GM12801 (cell line): ENCODE data around the gene BCAS1.

Source experiments
- TF ChIP-seq, protein P1 (sequence below): IDR thresholded peaks from one replicate; pipeline ENCODE4 v1.5.1; 2011; ENCODE audit warnings: control low read depth; ENCODE audit not compliant: insufficient read length; ENCODE audit errors: extremely low read depth

Gene BCAS1

DNA sequence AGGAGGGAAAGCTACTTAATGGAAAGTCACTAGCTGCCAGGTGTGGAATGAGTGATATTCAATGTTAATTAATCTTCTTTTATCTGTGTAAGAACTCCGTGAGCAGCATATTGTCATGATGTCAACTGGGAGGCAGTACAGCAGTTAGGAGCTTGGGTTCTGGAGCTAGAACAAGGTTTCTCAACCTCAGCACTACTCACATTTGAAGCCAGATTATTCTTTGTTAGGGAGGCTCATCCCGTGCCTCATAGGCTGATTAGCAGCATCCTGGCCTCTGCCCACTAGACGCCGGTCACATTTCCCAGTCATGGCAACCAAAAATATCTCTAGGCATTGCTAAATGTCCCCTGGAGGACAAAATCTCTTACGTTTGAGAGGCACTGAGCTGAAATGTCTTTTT is 41.2 kb downstream of the BCAS1 start:
- TF ChIP-seq, protein P1, sequence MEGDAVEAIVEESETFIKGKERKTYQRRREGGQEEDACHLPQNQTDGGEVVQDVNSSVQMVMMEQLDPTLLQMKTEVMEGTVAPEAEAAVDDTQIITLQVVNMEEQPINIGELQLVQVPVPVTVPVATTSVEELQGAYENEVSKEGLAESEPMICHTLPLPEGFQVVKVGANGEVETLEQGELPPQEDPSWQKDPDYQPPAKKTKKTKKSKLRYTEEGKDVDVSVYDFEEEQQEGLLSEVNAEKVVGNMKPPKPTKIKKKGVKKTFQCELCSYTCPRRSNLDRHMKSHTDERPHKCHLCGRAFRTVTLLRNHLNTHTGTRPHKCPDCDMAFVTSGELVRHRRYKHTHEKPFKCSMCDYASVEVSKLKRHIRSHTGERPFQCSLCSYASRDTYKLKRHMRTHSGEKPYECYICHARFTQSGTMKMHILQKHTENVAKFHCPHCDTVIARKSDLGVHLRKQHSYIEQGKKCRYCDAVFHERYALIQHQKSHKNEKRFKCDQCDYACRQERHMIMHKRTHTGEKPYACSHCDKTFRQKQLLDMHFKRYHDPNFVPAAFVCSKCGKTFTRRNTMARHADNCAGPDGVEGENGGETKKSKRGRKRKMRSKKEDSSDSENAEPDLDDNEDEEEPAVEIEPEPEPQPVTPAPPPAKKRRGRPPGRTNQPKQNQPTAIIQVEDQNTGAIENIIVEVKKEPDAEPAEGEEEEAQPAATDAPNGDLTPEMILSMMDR, result no peak

DNA sequence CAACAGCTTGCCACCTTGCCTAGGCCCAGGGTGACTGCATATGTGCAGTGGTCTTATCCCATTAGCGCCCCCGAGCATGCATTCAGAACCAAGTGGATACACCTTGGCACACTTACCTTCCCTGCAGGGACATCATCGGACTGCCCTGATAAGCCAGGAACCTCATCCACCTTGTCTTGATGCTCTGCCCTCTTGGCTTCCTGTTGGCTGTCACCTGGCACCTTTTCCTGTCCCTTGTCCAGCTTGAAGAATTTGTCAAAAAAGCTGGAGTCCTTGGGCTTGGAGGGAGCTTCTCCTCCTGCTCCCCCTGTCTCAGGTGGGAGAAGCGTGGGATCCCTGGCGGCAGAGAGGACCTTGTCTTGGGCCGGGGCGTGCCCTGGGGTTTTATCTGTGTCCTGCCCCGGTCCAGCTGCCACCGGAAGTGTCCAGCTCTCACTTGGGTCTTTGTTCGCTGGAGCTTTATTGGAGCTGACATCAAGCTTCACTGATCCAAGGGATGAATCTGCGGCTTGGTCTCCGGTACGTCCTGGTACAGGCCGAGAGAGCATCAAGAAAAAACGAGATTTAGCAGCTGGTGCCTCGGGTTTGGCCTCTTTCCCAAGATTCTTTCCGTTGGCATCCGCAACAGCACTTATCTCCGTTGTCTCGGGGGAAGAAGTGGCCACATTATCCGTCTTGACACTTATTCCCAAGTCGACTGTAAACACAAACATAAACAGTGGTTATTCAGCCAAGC is 42.0 kb downstream of the BCAS1 start:
- TF ChIP-seq, protein P1, result no peak

DNA sequence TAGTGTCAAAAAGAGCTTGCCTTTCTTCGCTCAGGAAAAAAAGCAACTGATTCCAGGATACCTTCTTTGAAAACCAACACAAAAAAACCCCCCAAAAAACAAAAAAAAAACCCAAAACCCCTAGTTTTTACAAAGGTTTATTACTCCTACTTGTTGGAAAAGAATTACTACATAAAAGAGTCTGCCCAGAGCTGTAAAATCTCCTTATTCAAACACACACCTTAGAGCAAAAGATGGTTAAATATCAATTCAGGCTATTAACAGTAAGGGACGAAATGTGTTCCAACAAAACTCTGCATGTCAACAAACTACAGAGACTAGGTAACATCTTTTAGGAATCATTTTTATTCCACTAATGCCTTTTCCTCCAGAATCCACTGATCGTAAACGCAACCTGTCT is 42.7 kb downstream of the BCAS1 start:
- TF ChIP-seq, protein P1, result no peak

DNA sequence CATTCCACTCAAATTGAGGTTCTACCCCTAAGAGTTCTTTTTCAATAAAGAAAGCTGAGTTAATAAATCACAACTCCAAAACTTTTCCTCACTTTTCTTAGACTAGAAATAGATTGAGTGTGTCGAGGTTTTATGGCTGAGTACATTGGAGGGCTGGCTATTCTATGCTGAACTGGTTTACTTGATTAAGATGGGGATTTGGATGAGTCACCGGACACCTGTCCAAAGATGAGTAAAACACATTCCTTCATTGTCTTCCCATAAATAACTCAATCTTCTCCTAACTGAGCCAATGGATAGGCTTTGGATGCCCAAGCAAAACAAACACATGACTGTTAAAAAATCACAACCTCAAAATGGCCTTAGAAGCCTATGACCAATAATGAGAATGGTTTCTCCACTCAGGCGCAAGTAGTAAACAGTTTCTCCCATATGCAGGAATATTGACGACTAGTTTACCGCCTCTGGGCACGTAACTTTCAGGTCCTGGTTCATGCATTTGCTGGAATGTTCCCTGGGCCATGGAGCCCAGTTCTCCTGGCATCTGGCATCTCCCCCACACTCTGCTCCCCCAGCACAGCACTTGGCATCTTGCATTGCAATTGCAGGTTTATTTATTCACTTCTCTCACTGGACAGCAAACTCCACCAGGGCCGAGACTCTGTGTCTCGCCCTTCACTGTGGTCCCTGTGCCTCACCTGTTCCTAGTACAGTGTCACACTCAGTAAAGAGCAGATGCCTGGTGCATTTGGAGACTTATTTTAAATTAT is 43.9 kb downstream of the BCAS1 start:
- TF ChIP-seq, protein P1, result no peak

DNA sequence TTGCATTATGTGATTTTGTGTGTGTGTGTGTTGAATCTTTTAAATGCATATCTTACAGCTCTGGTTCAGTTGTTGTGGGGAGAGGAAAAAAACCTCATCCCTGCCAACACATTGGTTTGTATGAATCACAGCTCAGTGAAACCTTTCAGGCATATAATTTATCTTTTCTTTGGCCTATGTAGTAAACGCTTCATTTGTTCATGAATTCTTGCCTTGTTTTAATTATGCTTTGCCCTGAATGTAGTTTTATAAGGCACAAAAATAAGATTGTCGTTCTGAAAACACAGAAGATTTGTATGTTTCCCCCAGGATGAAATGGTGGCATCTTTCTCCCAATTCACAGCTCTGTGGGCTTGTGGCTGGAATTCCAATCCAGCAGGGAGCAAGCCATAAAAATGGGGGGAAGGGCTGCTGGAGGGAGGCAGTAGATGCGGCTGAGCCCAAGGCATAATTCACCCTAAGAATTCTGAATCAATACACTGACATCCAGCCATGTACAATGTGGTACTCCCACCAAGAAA is 45.1 kb downstream of the BCAS1 start:
- TF ChIP-seq, protein P1, result no peak

DNA sequence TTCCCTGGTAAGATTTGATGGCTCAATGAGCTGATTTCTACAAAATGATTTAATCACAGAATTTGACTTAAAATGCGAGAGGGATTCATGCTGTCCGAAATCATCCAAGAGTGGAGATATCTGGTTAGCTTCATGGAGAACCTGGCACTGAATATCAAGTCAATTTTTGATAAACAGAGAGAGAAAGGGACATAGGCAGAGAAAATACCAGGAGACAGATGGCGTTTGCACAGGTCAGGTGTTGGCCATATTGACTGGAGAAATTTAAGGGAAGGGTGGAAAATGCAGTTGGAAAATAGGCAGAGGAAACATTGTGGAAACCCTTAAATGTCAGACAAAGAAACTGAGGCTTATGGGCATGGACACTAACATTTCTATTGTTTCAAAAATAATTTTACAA is 47.0 kb downstream of the BCAS1 start:
- TF ChIP-seq, protein P1, result no peak

DNA sequence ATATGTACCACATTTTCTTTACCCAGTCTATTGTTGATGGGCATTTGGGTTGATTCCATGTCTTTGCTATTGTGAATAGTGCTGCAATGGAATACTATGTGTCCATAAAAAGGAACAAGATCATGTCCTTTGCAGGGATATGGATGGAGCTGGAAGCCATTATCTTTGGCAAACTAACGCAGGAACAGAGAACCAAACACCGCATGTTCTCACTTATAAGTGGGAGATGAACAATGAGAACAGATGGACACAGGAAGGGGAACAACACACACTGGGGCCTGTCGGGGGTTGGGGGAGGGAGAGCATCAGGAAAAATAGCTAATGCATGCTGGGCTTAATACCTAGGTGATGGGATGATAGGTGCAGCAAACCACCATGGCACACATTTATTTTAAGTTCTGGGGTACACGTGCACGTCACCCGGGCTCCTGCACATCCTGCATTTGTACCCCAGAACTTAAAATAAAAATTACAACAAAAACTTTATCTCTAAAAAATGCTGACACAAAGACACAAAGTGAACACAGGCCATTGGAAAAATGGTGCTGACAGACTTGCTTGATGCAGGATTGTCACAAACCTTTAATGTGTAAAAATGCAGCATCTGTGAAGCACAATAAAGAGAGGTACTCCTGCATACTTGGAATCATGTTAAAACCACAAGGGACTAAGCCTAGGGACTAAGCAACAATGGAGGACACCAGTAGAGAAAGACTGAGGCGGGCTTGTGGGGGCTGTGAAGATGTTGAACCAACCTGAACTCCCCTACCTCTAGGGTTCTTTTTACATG is 48.8 kb downstream of the BCAS1 start:
- TF ChIP-seq, protein P1, result no peak
